DND-41 (cell line): ENCODE data around the gene LMX1A.

Experiments used
- CTCF ChIP-seq: IDR thresholded peaks from 2 replicates; pipeline ENCODE4 v1.5.1; 2012; ENCODE audit warnings: borderline replicate concordance, low read length, moderate library complexity, mild to moderate bottlenecking; ENCODE audit not compliant: poor library complexity, severe bottlenecking; ENCODE audit errors: extremely low read depth
- EZH2 ChIP-seq: IDR thresholded peaks from 3 replicates; pipeline ENCODE4 v1.6.1; 2012; ENCODE audit warnings: borderline replicate concordance, low read depth, mild to moderate bottlenecking, moderate library complexity, low read length, inconsistent platforms; ENCODE audit not compliant: severe bottlenecking

- TF ChIP-seq CTCF: no peak
- no peak for TF ChIP-seq EZH2
Measured at GRCh38 chr1:165189913-165190312, 166.6 kb downstream of the LMX1A start.
